H1 (cell line): ENCODE data around the gene ENDOV. TPM values are rescaled to one million over a fixed set of nuclear protein-coding genes. Genes with fewer than 3 reads are reported as not detected.

Experiments used
- CTCF ChIA-PET: fragments of 300-600 bp; sonication (Branson Sonifier 250); formaldehyde crosslinking; loops from one replicate; lab custom pipeline; 2021; ENCODE audit not compliant: partially characterized antibody; lab: Charles Lee
- POLR2A ChIA-PET: fragments of 300-600 bp; sonication (Branson Sonifier 250); formaldehyde crosslinking; loops from one replicate; lab custom pipeline; 2021; ENCODE audit warnings: inconsistent platforms; ENCODE audit not compliant: partially characterized antibody; lab: Charles Lee
- DNase-seq, 2 experiments: peaks; one replicate each; pipeline versions ENCODE4 v3.0.0 to v3.0.0-alpha.2; 2010 to 2022; ENCODE audit warnings: low spot score in 2 of 2, low read depth in 1 of 2, mixed read lengths in 1 of 2
- FAIRE-seq: peaks from 2 replicates; lab custom pipeline; 2011; peaks lifted over from hg19 to GRCh38; lab: Jason Lieb, UNC
- H2AFZ ChIP-seq: 2 replicates; pipeline ENCODE4 v1.8.1; 2012; ENCODE audit warnings: low read length, inconsistent platforms
- H2AK5ac ChIP-seq: 2 replicates; pipeline ENCODE4 v1.6.1; 2013; ENCODE audit warnings: low read depth, low read length
- H2BK120ac ChIP-seq: replicated peaks from 2 replicates; pipeline ENCODE3; 2013; ENCODE audit warnings: low read depth, low read length, inconsistent platforms
- H2BK12ac ChIP-seq: 2 replicates; pipeline ENCODE4 v1.6.1; 2013; ENCODE audit warnings: low read depth, low read length
- H2BK15ac ChIP-seq: 2 replicates; pipeline ENCODE4 v1.6.1; 2013; ENCODE audit warnings: low read length
- H2BK20ac ChIP-seq: 2 replicates; pipeline ENCODE4 v1.6.1; 2013; ENCODE audit warnings: low read length
- H2BK5ac ChIP-seq: 2 replicates; pipeline ENCODE4 v1.6.1; 2013; ENCODE audit warnings: low read depth, low read length
- H3K14ac ChIP-seq: 2 replicates; pipeline ENCODE4 v1.6.1; 2013; ENCODE audit warnings: inconsistent platforms; ENCODE audit not compliant: insufficient read length
- H3K18ac ChIP-seq: 2 replicates; pipeline ENCODE4 v1.6.1; 2013; ENCODE audit warnings: low read length; ENCODE audit errors: extremely low read depth
- H3K23ac ChIP-seq: 2 replicates; pipeline ENCODE4 v1.6.1; 2013; ENCODE audit warnings: inconsistent platforms; ENCODE audit not compliant: insufficient read length
- H3K23me2 ChIP-seq: 2 replicates; pipeline ENCODE4 v1.6.1; 2013; ENCODE audit warnings: low read depth, low read length
- H3K27ac ChIP-seq: 2 replicates; pipeline ENCODE4 v1.6.1; 2011; ENCODE audit warnings: low read depth, low read length, inconsistent platforms
- H3K27me3 ChIP-seq, 4 experiments: replicated peaks in 1 of 4; 1 replicate in 1 of 4; 2 replicates in 3 of 4; pipeline versions ENCODE4 v1.6.1 to v1.8.1; 2011 to 2013; ENCODE audit warnings: low read length in 3 of 4, mild to moderate bottlenecking in 3 of 4, inconsistent platforms in 2 of 4, mixed read lengths in 2 of 4, moderate library complexity in 1 of 4; ENCODE audit not compliant: control insufficient read depth in 3 of 4, insufficient read depth in 3 of 4; ENCODE audit errors: extremely low read depth in 1 of 4
- H3K36me3 ChIP-seq, 4 experiments: 2 replicates each; pipeline versions ENCODE4 v1.6.1 to v1.8.1; 2011 to 2013; ENCODE audit warnings: mild to moderate bottlenecking in 4 of 4, low read length in 3 of 4, moderate library complexity in 2 of 4, control low read depth in 1 of 4, inconsistent platforms in 1 of 4; ENCODE audit not compliant: insufficient read depth in 4 of 4, control insufficient read depth in 2 of 4
- H3K4ac ChIP-seq: replicated peaks from 2 replicates; pipeline ENCODE3; 2013; ENCODE audit warnings: low read length, low read depth, mixed read lengths, inconsistent platforms; ENCODE audit not compliant: insufficient read length
- H3K4me1 ChIP-seq, 4 experiments: replicated peaks in 1 of 4; 1 replicate in 1 of 4; 2 replicates in 3 of 4; pipeline versions ENCODE4 v1.6.1 to v1.8.1; 2011 to 2013; ENCODE audit warnings: low read length in 3 of 4, inconsistent platforms in 2 of 4, mixed read lengths in 1 of 4; ENCODE audit not compliant: insufficient read depth in 4 of 4, control insufficient read depth in 3 of 4
- H3K4me2 ChIP-seq, 2 experiments: 2 replicates each; pipeline versions ENCODE4 v1.6.1 to v1.8.1; 2011 to 2013; ENCODE audit warnings: low read depth in 2 of 2, low read length in 2 of 2, control low read depth in 1 of 2, inconsistent platforms in 1 of 2, mild to moderate bottlenecking in 1 of 2; ENCODE audit not compliant: insufficient read depth in 1 of 2
- H3K4me3 ChIP-seq, 4 experiments: fragments of 200-600, 300-600 bp in 1 of 4; sonication (generic), shearing (Covaris generic), sonication (Bioruptor Twin) in 1 of 4; 2 replicates each; pipeline versions ENCODE4 v1.5.1 to v1.8.1; 2011 to 2016; ENCODE audit warnings: low read length in 4 of 4, low read depth in 3 of 4, control low read depth in 2 of 4, inconsistent platforms in 2 of 4, mild to moderate bottlenecking in 2 of 4, mixed read lengths in 1 of 4, moderate library complexity in 1 of 4; ENCODE audit not compliant: insufficient read depth in 2 of 4; ENCODE audit errors: extremely low read depth in 1 of 4
- H3K56ac ChIP-seq: replicated peaks from 2 replicates; pipeline ENCODE3; 2013; ENCODE audit warnings: low read depth, mild to moderate bottlenecking, mixed read lengths, low read length, inconsistent platforms; ENCODE audit not compliant: insufficient read length
- H3K79me1 ChIP-seq: 2 replicates; pipeline ENCODE4 v1.6.1; 2013; ENCODE audit warnings: low read depth, low read length, control low read depth
- H3K79me2 ChIP-seq, 2 experiments: 2 replicates each; pipeline versions ENCODE4 v1.6.1 to v1.8.1; 2012 to 2013; ENCODE audit warnings: low read length in 2 of 2, mild to moderate bottlenecking in 2 of 2, inconsistent platforms in 1 of 2; ENCODE audit not compliant: insufficient read depth in 2 of 2, control insufficient read depth in 1 of 2
- H3K9ac ChIP-seq, 4 experiments: replicated peaks in 1 of 4; 1 replicate in 1 of 4; 2 replicates in 3 of 4; pipeline versions ENCODE4 v1.6.1 to v1.8.1; 2011 to 2013; ENCODE audit warnings: low read depth in 3 of 4, low read length in 3 of 4, control low read depth in 2 of 4, mild to moderate bottlenecking in 2 of 4, moderate library complexity in 2 of 4, inconsistent platforms in 1 of 4; ENCODE audit errors: extremely low read depth in 1 of 4
- H3K9me3 ChIP-seq, 2 experiments: 2 replicates each; pipeline versions ENCODE4 v1.6.1 to v1.8.1; 2012 to 2013; ENCODE audit warnings: mild to moderate bottlenecking in 2 of 2, moderate library complexity in 2 of 2, control low read depth in 1 of 2, inconsistent platforms in 1 of 2, low read depth in 1 of 2, low read length in 1 of 2, mixed read lengths in 1 of 2; ENCODE audit not compliant: insufficient read depth in 2 of 2
- H4K20me1 ChIP-seq, 2 experiments: replicated peaks in 1 of 2; 2 replicates each; pipeline versions ENCODE3 to v1.8.1; 2011 to 2013; ENCODE audit warnings: inconsistent platforms in 2 of 2, low read length in 2 of 2, mild to moderate bottlenecking in 1 of 2; ENCODE audit not compliant: insufficient read depth in 2 of 2, control insufficient read depth in 1 of 2
- H4K5ac ChIP-seq: 2 replicates; pipeline ENCODE4 v1.6.1; 2013; ENCODE audit warnings: low read length, low read depth, mixed read lengths, inconsistent platforms; ENCODE audit not compliant: insufficient read length
- H4K8ac ChIP-seq: 2 replicates; pipeline ENCODE4 v1.8.0; 2013; ENCODE audit warnings: mild to moderate bottlenecking, moderate library complexity, low read length, inconsistent platforms; ENCODE audit not compliant: insufficient read depth; ENCODE audit errors: extremely low read depth
- H4K91ac ChIP-seq: replicated peaks from 2 replicates; pipeline ENCODE3; 2013; ENCODE audit warnings: low read length, mixed read lengths, inconsistent platforms; ENCODE audit not compliant: insufficient read length
- ASH2L ChIP-seq: fragments of 200-600, 300-600 bp; sonication (generic); IDR thresholded peaks from one replicate; pipeline ENCODE4 v1.7.1; 2017; ENCODE audit warnings: low read length
- ATF2 ChIP-seq: IDR thresholded peaks from 2 replicates; pipeline ENCODE4 v1.6.1; 2012; ENCODE audit warnings: low read length, inconsistent platforms
- JUND ChIP-seq: IDR thresholded peaks from 2 replicates; pipeline ENCODE4 v1.6.1; 2011; ENCODE audit warnings: mild to moderate bottlenecking, improper control_type of control experiment, low read length
- KDM1A ChIP-seq: fragments of 200-600, 300-600 bp; sonication (generic); IDR thresholded peaks from 2 replicates; pipeline ENCODE4 v1.7.1; 2016; ENCODE audit warnings: mild to moderate bottlenecking, low read length, borderline replicate concordance
- KDM4A ChIP-seq: IDR thresholded peaks from one replicate; pipeline ENCODE4 v1.7.1; 2012; ENCODE audit warnings: low read depth, mild to moderate bottlenecking, moderate library complexity, low read length, inconsistent platforms; ENCODE audit not compliant: severe bottlenecking
- SUZ12 ChIP-seq: fragments of 200-600 bp; sonication (generic); IDR thresholded peaks from 2 replicates; pipeline ENCODE4 v1.6.1; 2012; ENCODE audit warnings: mild to moderate bottlenecking, inconsistent platforms, low read length, moderate library complexity, mixed read lengths
- TAF7 ChIP-seq: optimal IDR thresholded peaks from 2 replicates; pipeline ENCODE3; 2011; ENCODE audit warnings: low read depth, mild to moderate bottlenecking, inconsistent platforms, low read length, moderate library complexity, borderline replicate concordance
- WGBS, 2 experiments: shearing (Covaris generic) in 1 of 2; methylation state at CpG; one replicate each; pipeline versions ENCODE4 v1.1.6 to v1.1.7; 2013 to 2015; ENCODE audit warnings: low lambda C conversion rate in 2 of 2, mixed read lengths in 2 of 2, inconsistent platforms in 1 of 2, low coverage in 1 of 2, missing lambda C conversion rate in 1 of 2; ENCODE audit not compliant: insufficient replicate concordance in 2 of 2, insufficient coverage in 1 of 2, insufficient read length in 1 of 2; ENCODE audit errors: extremely low coverage in 1 of 2, missing lambda C conversion rate in 1 of 2; 5-methylcytosine and 5-hydroxymethylcytosine counted together
- polyA plus RNA-seq, 7 experiments: library from polyadenylated mRNA; depleted of rRNA in 3 of 7; stranded (reverse) in 5 of 7; unstranded in 2 of 7; fragments of >200 nt in 5 of 7; fragments of 200-250 nt in 2 of 7; gene quantifications; 1 replicate in 5 of 7; 2 replicates in 1 of 7; 4 replicates in 1 of 7; pipeline versions ENCODE4 v1.2.1 to v1.2.3, GENCODE V29; 2011 to 2013; ENCODE audit warnings: missing spikeins in 2 of 7, mixed read lengths in 2 of 7
- total RNA-seq: library from RNA; stranded (reverse); fragmentation: NEBNext Ultra II Directional; extraction: Animal tissue kit (Norgen Biotek cat#: 25700); gene quantifications from 2 replicates; pipeline ENCODE4 v1.2.1, GENCODE V29; 2021

ENDOV gene
- total and polyA plus RNA-seq, 2 of the 8 experiments (the other 6 are each of a cell fraction or from before 2014, with no cell fraction given) = 10.6 to 13.3 TPM

GRCh38 chr17:80444644-80444979 lies 29.6 kb downstream of the ENDOV start:
- WGBS, 2 experiments = 67% methylated on average over 2 of the region's 6 CpGs; no CpG with 5 or more reads in 1 of the 2 experiments
- POLR2A ChIA-PET = interaction anchor here (0.9 to 5.8 kb wide), 3 partner anchors 9 to 57 kb away, joined by 3 to 35 read pairs (median 3); no protein-coding TSS in a partner anchor
- TF ChIP-seq ASH2L (no peak), TAF7 (no peak), KDM4A (no peak), KDM1A (no peak), SUZ12 (no peak), ATF2 (no peak), JUND (no peak)

More at GRCh38 chr17:80444644-80444979, 29.6 kb downstream of the ENDOV start:
- Histone ChIP-seq H3K4ac (no peak overlapping the region), H4K20me1 (no peaks in the 10 kb centered on the region), H3K79me2 (no peaks in the 10 kb centered on the region), H3K9me3 (no peaks in the 10 kb centered on the region), H3K4me2 (no peak overlapping the region), H3K23ac (no peak overlapping the region), H2BK12ac (no peak overlapping the region), H4K8ac (peak overlapping the region; percentile 42; the same call in 1 of the 2 replicates), H3K27me3 (peaks cover 0 to 7% (median 0%) of the 10 kb centered on the region in 4 experiments; a peak in 3 of 7 replicates), H3K56ac (no peak overlapping the region), H2AK5ac (no peak overlapping the region), H3K27ac (no peak overlapping the region), H3K14ac (no peak overlapping the region), H2BK15ac (no peak overlapping the region), H4K91ac (no peak overlapping the region), H2BK120ac (no peak overlapping the region), H3K79me1 (no peaks in the 10 kb centered on the region), H3K4me1 (peaks cover 3 to 11% (median 8%) of the 10 kb centered on the region in 4 experiments; a peak in 6 of 7 replicates), H3K18ac (no peak overlapping the region), H3K23me2 (no peaks in the 10 kb centered on the region), H2BK20ac (no peak overlapping the region), H3K36me3 (no peaks in the 10 kb centered on the region), H3K4me3 (no peak overlapping the region), H2BK5ac (no peak overlapping the region), H4K5ac (no peak overlapping the region), H3K9ac (no peak overlapping the region), H2AFZ (no peak overlapping the region)
- DNase-seq = no peak
- CTCF ChIA-PET = interaction anchor here (1.0 kb wide), 1 partner anchor 657 kb away, joined by 3 read pairs; no protein-coding TSS in a partner anchor
- no peak for FAIRE-seq
